ENCODE data around the gene SLC30A1.
A peak's percentile ranks its signal among the peaks of the same experiment; 100 is the strongest.
"Not testable (repeated sequence)": the region's sequence is repeated elsewhere in the genome, so short reads cannot be mapped to it uniquely, and the experiment has no call there.

SLC30A1 gene

GRCh38 chr1:211579440-211580302 lies 710 bp upstream of the SLC30A1 start:
- Mint-ChIP-seq H3K9me3 (ENCODE audit: low read depth) (no peaks in the 10 kb centered on the region), H3K27me3 (no peaks in the 10 kb centered on the region), H3K27ac (peak overlapping the region; percentile 80), H3K4me3 (peak overlapping the region; percentile 84), H3K4me1 (ENCODE audit: low read depth) (peaks cover 33% of the 10 kb centered on the region), H3K36me3 (peaks cover under 1% of the 10 kb centered on the region)

- H3K9me3 Mint-ChIP-seq (ENCODE audit: low read depth) = no peaks in the 10 kb centered on the region
- peaks cover 40% of the 10 kb centered on the region for H3K4me1 Mint-ChIP-seq (ENCODE audit: low read depth)
- peak overlapping the region; percentile 93 for H3K4me3 Mint-ChIP-seq
Measured at GRCh38 chr1:211577819-211578639, 932 bp downstream of the SLC30A1 start.

GRCh38 chr1:211577277-211577818 lies 1.6 kb downstream of the SLC30A1 start:
- H3K4me3 Mint-ChIP-seq = peak overlapping the region; percentile 93
- H3K36me3 Mint-ChIP-seq = peaks cover 2% of the 10 kb centered on the region
- H3K27ac Mint-ChIP-seq = peak overlapping the region; percentile 70
- no peaks in the 10 kb centered on the region for H3K9me3 Mint-ChIP-seq (ENCODE audit: low read depth)
- H3K27me3 Mint-ChIP-seq = no peaks in the 10 kb centered on the region
- peaks cover 40% of the 10 kb centered on the region for H3K4me1 Mint-ChIP-seq (ENCODE audit: low read depth)

More at GRCh38 chr1:211577819-211578639, 932 bp downstream of the SLC30A1 start:
- Mint-ChIP-seq H3K36me3 (peaks cover 2% of the 10 kb centered on the region), H3K27me3 (no peaks in the 10 kb centered on the region), H3K27ac (peak overlapping the region; percentile 92)

GRCh38 chr1:211576717-211577116 lies 2.2 kb downstream of the SLC30A1 start:
- Mint-ChIP-seq H3K9me3 (ENCODE audit: low read depth) (no peaks in the 10 kb centered on the region), H3K27me3 (no peaks in the 10 kb centered on the region), H3K36me3 (peaks cover 2% of the 10 kb centered on the region), H3K4me3 (peak overlapping the region; percentile 93), H3K27ac (no peak overlapping the region), H3K4me1 (ENCODE audit: low read depth) (peaks cover 38% of the 10 kb centered on the region)

- Mint-ChIP-seq H3K4me3 (no peak overlapping the region), H3K27me3 (no peaks in the 10 kb centered on the region), H3K9me3 (ENCODE audit: low read depth) (no peaks in the 10 kb centered on the region), H3K4me1 (ENCODE audit: low read depth) (peaks cover 31% of the 10 kb centered on the region), H3K27ac (no peak overlapping the region), H3K36me3 (peaks cover 2% of the 10 kb centered on the region)
Measured at GRCh38 chr1:211574705-211575104, 4.3 kb downstream of the SLC30A1 start.

- peaks cover 27% of the 10 kb centered on the region for H3K4me1 Mint-ChIP-seq (ENCODE audit: low read depth)
- no peaks in the 10 kb centered on the region for H3K27me3 Mint-ChIP-seq
- H3K27ac Mint-ChIP-seq = no peak overlapping the region
- H3K9me3 Mint-ChIP-seq (ENCODE audit: low read depth) = no peaks in the 10 kb centered on the region
- no peak overlapping the region for H3K4me3 Mint-ChIP-seq
- peaks cover 2% of the 10 kb centered on the region for H3K36me3 Mint-ChIP-seq
Measured at GRCh38 chr1:211571998-211572397, 7.0 kb downstream of the SLC30A1 start.

- H3K9me3 Mint-ChIP-seq (ENCODE audit: low read depth); H3K4me3 Mint-ChIP-seq; H3K27ac Mint-ChIP-seq; H3K27me3 Mint-ChIP-seq; H3K36me3 Mint-ChIP-seq: not testable (repeated sequence)
- peaks cover 14% of the 10 kb centered on the region for H3K4me1 Mint-ChIP-seq (ENCODE audit: low read depth)
Measured at GRCh38 chr1:211570378-211570777, 8.6 kb downstream of the SLC30A1 start.

- no peaks in the 10 kb centered on the region for H3K9me3 Mint-ChIP-seq (ENCODE audit: low read depth)
- H3K27ac Mint-ChIP-seq = no peak overlapping the region
- H3K36me3 Mint-ChIP-seq = no peaks in the 10 kb centered on the region
- H3K4me1 Mint-ChIP-seq (ENCODE audit: low read depth) = no peaks in the 10 kb centered on the region
- H3K4me3 Mint-ChIP-seq = no peak overlapping the region
- peaks cover 2% of the 10 kb centered on the region for H3K27me3 Mint-ChIP-seq
Measured at GRCh38 chr1:211566431-211567025, 12.4 kb downstream of the SLC30A1 start.

- Mint-ChIP-seq H3K36me3 (no peaks in the 10 kb centered on the region), H3K4me1 (ENCODE audit: low read depth) (no peaks in the 10 kb centered on the region), H3K27me3 (peaks cover 2% of the 10 kb centered on the region), H3K9me3 (ENCODE audit: low read depth) (no peaks in the 10 kb centered on the region), H3K27ac (no peak overlapping the region), H3K4me3 (no peak overlapping the region)
Measured at GRCh38 chr1:211564084-211564483, 14.9 kb downstream of the SLC30A1 start.

GRCh38 chr1:211559222-211560010 lies 19.5 kb downstream of the SLC30A1 start:
- Mint-ChIP-seq H3K4me3 (no peak overlapping the region), H3K36me3 (no peaks in the 10 kb centered on the region)

GRCh38 chr1:211557894-211558625 lies 20.9 kb downstream of the SLC30A1 start:
- Mint-ChIP-seq H3K9me3 (ENCODE audit: low read depth) (no peaks in the 10 kb centered on the region), H3K4me1 (ENCODE audit: low read depth) (no peaks in the 10 kb centered on the region), H3K36me3 (no peaks in the 10 kb centered on the region), H3K27ac (no peak overlapping the region), H3K27me3 (peaks cover 2% of the 10 kb centered on the region), H3K4me3 (no peak overlapping the region)

More at GRCh38 chr1:211559222-211560010, 19.5 kb downstream of the SLC30A1 start:
- no peaks in the 10 kb centered on the region for H3K9me3 Mint-ChIP-seq (ENCODE audit: low read depth)
- peaks cover 2% of the 10 kb centered on the region for H3K27me3 Mint-ChIP-seq
- H3K27ac Mint-ChIP-seq = no peak overlapping the region
- no peaks in the 10 kb centered on the region for H3K4me1 Mint-ChIP-seq (ENCODE audit: low read depth)

GRCh38 chr1:211553549-211553948 lies 25.4 kb downstream of the SLC30A1 start:
- H3K4me1 Mint-ChIP-seq (ENCODE audit: low read depth) = no peaks in the 10 kb centered on the region
- no peaks in the 10 kb centered on the region for H3K36me3 Mint-ChIP-seq
- H3K9me3 Mint-ChIP-seq (ENCODE audit: low read depth) = no peaks in the 10 kb centered on the region
- no peak overlapping the region for H3K27ac Mint-ChIP-seq
- H3K4me3 Mint-ChIP-seq = no peak overlapping the region
- no peaks in the 10 kb centered on the region for H3K27me3 Mint-ChIP-seq

GRCh38 chr1:211551638-211552460 lies 27.1 kb downstream of the SLC30A1 start:
- Mint-ChIP-seq H3K4me3 (no peak overlapping the region), H3K4me1 (ENCODE audit: low read depth) (no peaks in the 10 kb centered on the region), H3K27me3 (no peaks in the 10 kb centered on the region), H3K9me3 (ENCODE audit: low read depth) (no peaks in the 10 kb centered on the region), H3K27ac (no peak overlapping the region), H3K36me3 (no peaks in the 10 kb centered on the region)

All from activated naive CD8-positive, alpha-beta T cell (primary cell).